HS-5 (cell line): Measurements from ENCODE around the gene C19orf85.
"Not testable (repeated sequence)": the region's sequence is repeated elsewhere in the genome, so short reads cannot be mapped to it uniquely, and the experiment has no call there.

Experiments used
- DNase-seq: peaks from one replicate; pipeline ENCODE4 v3.0.0-alpha.2; 2012; ENCODE audit warnings: low read depth

Gene C19orf85

DNA sequence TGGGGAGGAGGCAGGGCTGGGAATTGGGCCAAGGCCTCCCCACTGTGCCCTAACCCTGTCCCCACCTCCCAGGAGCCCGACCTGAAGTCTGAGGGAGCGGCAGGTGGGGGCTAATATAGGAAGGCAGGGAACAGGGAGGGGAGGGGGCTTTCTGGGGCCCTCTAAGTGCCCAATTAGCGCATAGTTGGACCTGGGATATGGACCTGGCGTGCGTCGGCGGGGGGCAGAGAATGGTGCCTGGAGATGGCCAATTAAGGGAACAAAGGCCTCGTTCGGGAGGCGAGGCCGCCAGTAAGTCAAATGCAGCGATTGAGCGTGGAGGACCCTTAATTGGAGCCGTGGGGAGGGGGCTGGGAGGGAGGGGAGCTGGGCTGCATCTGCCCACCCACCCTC is at the start of gene C19orf85:
C19orf85 (minus strand) TSS at position 90 of the 393 bp plus-strand sequence. CDS start 197 bp downstream, outside the sequence.
- DNase-seq: no peak

- no peak for DNase-seq
Observed at GRCh38 chr19:55508120-55508519, 43.6 kb upstream of the C19orf85 start.

DNA sequence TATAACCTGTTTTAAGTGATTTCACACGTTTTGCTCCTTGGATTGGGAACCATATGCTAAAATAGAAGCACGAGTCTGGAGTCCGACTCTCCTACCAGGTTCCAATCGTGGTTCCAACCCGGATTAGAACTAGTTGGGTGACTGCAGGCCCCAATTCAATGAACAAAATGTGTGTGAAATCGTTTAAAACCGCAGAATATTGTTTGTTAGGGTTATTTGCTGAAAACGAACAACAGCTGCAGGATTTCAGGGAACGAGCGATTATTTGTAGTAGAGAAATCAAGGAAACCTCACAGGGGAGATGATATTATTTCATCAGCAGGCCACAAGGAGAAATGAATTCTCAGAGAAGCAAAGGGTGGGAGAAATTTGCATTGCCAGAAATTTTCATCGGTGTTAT is 40.4 kb upstream of the C19orf85 start:
- DNase-seq: no peak

GRCh38 chr19:55504252-55504603 is 39.7 kb upstream of the C19orf85 start:
- DNase-seq: no peak

DNA sequence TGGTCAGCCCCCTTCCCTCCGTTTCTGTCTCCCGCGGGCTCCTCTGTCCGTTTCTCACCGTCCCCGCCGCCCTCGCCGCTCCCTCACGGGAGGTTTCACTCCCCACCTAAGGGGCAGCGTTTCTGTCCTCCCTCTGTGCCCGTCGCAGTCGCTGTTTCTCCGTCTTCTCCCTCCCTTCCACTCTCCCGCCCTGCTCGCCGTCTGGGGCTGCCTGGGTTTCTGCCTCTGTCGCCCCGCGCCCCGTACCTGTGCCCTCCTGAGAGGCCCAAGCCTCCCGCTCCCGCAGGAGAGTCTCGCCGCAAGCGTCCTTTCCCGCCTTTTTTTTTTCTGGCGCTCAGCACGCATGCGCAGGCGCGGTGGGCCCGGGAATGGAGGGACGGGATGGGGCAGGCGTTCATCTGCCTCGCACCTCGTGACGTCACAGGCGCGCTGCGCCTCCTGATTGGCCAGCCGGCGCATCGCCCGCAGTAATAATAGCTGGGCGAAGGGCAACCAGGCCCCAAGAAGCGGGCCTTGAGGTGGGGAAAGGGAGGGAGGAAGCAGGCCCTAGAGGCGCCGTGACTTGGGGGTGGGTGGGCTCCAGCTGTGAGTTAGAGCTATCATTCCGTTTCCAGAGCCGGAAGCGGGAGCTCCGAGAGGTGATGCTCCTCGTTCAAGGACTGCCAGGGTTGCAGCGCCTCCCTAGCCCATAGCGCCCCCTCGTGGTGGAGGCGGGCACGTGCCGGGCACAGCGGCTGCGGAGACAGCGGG is 39.1 kb upstream of the C19orf85 start:
- peak; percentile 90 for DNase-seq

DNA sequence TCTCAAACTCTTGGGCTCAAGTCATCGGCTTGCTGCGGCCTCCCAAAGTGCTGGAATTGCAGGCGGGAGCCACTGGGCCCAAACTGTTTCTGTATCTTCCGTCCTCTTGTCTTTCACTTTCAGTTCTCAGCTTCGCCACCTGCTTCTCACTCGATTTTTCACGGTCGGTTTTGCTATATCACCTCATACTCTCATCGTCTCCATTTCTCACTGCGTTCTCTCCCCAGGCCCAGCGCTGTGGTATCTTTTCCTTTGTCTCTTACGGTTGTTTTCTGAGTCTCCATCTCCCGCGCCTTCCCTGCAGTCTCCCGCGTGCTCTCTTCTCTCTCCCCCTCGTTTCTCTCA is 38.6 kb upstream of the C19orf85 start:
- no peak for DNase-seq

DNA sequence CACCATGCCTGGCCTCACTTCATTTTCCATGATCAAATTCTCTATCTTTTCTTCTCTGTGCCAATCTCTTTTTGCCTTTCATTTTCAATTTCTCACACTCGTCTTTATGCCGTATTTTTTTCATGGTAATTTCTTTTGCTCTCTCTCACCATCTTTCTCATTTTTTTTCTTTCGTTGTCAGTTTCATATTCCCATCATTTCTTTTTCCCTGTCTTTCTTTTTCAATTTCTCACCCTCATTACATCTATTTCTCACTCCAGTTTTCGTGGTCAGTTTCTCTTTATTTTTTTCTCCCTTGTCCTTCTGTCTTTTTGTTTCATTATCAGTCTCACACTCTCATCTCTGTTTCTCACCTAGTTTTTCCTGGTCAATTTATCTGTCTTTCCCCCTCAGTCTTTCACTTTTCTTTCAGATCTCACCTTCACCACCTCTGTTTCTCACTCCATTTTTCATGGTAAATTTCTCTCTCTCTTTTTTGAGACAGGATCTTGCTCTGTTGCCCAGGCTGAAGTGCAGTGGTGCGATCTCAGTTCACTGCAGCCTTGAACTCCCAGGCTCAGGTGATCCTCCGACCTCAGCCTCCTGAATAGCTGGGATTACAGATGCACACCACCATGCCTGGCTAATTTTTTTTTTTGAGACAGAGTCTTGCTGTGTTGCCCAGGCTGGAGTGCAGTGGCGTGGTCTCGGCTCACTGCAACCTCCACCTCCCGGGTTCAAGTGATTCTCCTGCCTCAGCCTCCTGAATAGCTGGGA is 37.8 kb upstream of the C19orf85 start:
- no peak for DNase-seq

- no peak for DNase-seq
Observed at GRCh38 chr19:55500368-55500952, 35.9 kb upstream of the C19orf85 start.

DNA sequence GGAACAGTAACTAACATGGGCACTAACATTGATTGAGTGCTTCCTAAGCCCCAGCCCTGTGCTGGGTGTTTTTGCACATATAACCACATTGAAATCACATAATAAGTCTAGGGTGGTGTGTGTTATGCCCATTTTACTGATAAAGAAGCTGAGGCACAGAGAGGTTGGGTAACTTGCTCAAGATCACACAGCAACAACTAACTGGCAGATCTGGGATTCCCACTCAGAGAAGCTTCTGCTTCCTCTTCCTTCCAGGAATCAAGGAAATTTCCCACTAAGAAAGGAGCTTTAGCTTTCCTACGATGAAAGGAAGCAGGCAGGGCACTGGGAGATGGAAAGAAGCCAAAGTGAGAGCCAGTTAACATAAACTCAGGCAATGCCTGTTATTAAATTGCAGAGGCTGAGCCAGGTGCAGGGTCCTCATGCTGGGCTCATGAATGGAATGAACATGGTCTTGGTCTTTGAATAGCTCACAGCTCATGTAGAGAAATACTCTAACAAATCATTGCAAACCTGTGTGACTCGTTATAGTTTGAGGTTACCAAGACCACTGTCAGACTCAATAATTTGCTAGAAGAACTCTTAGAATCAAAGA is 33.8 kb upstream of the C19orf85 start:
- no peak for DNase-seq

DNA sequence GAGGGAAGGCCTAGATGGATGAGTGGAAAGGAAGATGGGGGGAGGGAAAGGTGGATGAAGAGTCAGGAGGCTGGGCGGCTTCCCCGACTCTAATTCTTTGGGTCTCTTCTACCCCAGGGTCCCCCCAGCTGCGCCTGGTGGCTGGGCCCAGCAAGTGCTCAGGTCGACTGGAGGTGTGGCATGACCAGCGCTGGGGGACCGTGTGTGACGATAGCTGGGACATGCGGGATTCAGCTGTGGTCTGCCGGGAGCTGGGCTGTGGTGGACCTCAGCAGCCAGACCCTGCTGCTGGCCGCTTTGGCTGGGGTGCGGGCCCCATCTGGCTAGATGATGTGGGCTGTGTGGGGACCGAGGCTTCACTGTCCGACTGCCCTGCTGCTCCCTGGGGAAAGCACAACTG is 33.2 kb upstream of the C19orf85 start:
- no peak for DNase-seq

- DNase-seq: not testable (repeated sequence)
Observed at GRCh38 chr19:55496820-55497219, 32.3 kb upstream of the C19orf85 start.

DNA sequence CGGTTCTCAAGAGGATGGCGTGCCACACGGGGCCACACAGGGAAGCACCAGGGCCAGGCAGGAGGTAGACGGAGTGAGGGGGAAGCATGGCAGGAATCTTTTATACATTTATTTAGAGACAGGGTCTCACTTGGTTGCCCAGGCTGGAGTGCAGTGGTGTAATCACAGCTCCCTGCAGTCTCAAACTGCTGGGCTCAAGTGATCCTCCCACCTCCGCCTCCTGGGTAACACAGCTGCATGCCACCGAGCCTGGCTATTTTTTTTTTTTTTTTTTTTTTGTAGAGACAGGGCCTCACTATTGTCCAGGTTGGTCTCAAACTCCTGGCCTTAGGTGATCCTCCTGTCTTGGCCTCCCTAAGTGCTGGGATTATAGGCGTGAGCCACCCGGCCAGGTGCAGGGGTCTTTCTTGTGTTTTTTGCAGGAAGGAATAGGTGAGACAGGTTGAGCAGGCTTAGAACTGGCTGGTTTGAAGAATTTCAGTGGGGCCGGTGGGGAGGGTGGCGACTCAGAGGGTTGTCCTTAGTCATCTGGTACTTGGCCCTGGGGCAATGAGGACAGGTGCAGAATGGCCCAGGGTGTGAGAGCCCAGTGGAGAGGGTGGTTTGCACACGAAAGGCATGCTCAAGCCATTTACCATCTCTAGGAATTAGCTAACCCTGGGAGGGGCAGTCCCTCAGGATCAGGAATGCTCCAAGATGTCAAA is 31.2 kb upstream of the C19orf85 start:
- no peak for DNase-seq

DNA sequence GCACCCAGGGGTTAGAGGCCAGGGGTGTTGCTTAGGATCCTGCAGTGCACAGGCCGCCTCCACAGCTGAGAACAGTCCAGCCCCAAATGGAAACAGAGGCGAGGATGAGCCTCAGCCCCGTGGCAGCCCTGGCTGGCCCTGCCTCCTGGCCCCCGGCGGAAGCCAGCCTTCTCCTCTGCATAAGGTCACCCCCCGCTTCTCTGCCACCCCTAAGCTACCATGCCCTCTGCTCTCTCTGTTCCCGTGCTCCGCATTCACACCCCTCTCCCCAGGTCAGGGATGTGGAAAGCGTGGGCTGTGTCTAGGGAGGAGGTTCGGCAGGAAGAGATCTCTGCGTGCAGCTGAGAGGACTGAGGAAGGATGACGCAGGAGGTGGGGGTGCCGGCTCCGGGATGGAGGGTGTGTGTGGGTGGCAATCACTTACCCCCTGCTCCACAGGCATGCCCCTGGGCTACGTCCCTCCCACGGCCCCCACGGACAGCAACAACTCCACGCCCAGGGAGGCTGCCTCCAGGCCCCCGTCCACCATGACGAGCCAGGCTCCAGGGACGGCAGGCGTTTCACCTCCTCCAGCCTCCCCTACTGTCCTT is 29.7 kb upstream of the C19orf85 start:
- peak; percentile 45 for DNase-seq

GRCh38 chr19:55493645-55494171 is 29.2 kb upstream of the C19orf85 start:
- no peak for DNase-seq

GRCh38 chr19:55493052-55493644 is 28.6 kb upstream of the C19orf85 start:
- DNase-seq: peak; percentile 35

GRCh38 chr19:55492362-55492944 is 27.9 kb upstream of the C19orf85 start:
- DNase-seq: no peak

- no peak for DNase-seq
Observed at GRCh38 chr19:55491546-55492360, 27.2 kb upstream of the C19orf85 start.

DNA sequence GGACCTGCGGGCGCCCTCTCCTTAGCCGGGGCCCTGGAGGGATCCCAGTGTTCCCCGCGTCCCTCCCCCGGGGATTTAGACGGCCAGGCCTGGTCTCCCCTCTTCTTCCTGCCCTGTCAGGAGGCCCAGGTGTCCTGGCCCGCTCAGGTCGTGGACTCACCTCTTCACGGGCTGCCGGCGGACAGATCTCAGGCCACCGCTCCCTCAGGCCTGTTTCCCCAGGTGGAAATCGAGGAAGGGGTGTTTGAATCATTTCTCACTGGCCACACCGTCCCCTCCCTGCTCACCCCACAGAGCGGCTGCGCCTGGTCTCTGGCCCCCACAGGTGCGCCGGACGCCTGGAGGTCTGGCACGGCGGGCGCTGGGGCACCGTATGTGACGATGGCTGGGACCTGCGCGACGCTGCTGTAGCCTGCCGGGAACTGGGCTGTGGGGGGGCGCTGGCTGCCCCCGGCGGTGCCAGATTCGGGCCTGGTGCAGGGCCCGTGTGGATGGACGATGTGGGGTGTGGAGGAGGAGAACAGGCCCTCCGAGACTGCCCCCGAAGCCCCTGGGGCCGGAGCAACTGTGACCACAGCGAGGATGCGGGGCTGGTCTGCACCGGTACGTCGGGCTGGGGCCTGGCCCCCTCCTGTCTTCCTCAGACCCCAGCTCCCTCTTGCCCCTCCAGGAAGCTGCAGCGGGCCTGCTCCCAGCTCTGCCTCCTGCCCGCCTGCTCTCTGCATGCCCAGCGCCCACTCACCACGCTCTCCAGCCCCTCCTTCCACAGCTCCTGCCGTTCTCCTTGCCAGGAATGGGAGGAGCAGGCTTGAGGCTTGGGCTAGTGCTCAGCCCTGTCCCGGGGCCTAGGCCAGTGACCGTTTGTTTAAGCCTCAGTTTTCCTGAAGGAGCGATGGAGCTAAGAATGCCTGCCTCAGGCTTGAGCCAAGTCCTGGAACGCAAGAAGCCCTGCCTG is 26.2 kb upstream of the C19orf85 start:
- no peak for DNase-seq
